ENCODE data around the gene DEPDC4.

The DEPDC4 gene

DNA sequence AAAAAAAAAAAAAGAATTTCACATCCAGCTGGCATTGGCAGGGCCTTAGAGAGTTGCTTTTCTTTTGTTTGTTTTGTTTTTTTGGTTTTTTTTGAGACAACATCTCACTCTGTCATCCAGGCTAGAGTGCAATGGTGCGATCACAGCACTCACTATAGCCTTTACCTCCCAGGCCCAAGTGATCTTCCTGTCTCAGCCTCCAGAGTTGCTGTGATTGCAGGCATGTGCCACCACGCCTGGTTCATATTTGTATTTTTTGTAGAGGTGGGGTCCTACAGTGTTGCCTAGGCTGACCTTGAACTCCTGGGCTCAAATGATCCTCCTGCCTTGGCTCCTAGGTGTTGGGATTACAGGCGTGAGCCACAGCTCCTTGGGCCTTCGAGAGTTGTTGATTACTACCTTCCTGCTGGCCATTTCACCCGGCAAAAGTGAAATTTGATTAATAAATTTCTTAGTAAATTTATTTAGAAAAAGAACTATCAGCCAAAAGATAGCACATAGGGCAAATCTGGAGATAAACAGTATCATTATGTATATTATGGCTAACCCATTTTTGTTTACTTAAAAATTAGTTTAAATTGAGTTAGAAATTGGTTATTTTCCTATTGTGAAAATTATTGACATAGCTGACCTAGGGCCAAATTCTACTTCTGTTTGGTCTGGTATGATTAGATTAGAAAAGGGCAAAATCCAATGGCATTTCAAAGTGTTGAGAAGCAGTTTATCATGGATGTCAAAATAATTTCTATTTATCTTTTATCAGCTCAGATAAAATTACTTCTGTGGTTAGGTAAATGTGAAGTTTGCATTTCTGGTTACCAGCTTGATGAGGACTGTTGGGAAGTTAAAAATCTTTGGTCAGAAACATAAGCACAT, 53.6 kb downstream of the DEPDC4 start:
- peaks cover 7% of the 10 kb centered on the region for H3K36me3 ChIP-seq (ENCODE audit: insufficient read depth, low read length)
- no peak overlapping the region for H3K9ac ChIP-seq (ENCODE audit: low read depth, low read length)
- no peaks in the 10 kb centered on the region for H3K4me1 ChIP-seq (ENCODE audit: insufficient read depth, low read length)
- H3K9me3 ChIP-seq (ENCODE audit: control insufficient read depth, insufficient read depth, low read length) = no peaks in the 10 kb centered on the region

DNA sequence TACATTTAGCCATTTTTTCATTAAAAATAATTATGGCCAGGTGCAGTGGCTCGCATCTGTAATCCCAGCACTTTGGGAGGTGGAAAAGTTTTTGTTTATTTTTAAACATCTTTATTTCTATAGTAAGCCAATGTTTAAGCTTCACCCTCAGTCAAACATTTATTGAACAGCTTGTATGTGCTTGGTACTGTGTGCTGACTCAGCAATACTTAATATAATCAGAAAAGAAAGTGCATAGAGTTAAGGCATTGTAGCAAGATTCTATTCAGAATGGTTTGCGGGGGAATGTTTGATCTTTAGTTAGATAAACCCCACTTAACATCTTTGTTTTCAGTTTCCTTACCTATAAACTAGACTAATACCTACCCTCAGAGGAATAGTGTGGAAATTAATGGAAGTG, 55.2 kb downstream of the DEPDC4 start:
- Histone ChIP-seq H3K4me1 (ENCODE audit: insufficient read depth, low read length) (no peaks in the 10 kb centered on the region), H3K9me3 (ENCODE audit: control insufficient read depth, insufficient read depth, low read length) (no peaks in the 10 kb centered on the region), H3K9ac (ENCODE audit: low read depth, low read length) (no peak overlapping the region), H3K36me3 (ENCODE audit: insufficient read depth, low read length) (peaks cover 9% of the 10 kb centered on the region)

- Histone ChIP-seq H3K4me1 (ENCODE audit: insufficient read depth, low read length) (no peaks in the 10 kb centered on the region), H3K36me3 (ENCODE audit: insufficient read depth, low read length) (peaks cover 9% of the 10 kb centered on the region), H3K9ac (ENCODE audit: low read depth, low read length) (no peak overlapping the region), H3K9me3 (ENCODE audit: control insufficient read depth, insufficient read depth, low read length) (no peaks in the 10 kb centered on the region)
These were observed 58.0 kb downstream of the DEPDC4 start for GRCh38 chr12:100208834-100209233.

DNA sequence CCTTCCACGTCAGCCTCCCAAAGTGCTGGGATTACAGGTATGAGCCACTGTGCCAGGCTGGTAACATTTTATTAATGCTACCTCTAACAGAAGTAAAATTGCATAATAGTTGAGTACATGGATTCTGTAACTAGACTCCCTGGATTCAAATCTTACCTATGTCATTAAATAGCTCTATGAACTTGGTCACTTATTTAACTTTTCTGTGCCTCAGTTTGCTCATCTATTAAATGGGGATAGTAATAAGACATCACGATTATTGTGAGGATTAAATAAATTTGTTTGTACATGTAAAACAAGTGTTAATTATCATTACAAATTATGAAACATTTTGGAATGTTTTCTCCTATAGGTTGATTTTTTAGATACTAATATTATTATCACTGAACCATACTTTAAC, 59.6 kb downstream of the DEPDC4 start:
- no peaks in the 10 kb centered on the region for H3K4me1 ChIP-seq (ENCODE audit: insufficient read depth, low read length)
- no peak overlapping the region for H3K9ac ChIP-seq (ENCODE audit: low read depth, low read length)
- H3K36me3 ChIP-seq (ENCODE audit: insufficient read depth, low read length) = peaks cover 9% of the 10 kb centered on the region
- H3K9me3 ChIP-seq (ENCODE audit: control insufficient read depth, insufficient read depth, low read length) = no peaks in the 10 kb centered on the region

DNA sequence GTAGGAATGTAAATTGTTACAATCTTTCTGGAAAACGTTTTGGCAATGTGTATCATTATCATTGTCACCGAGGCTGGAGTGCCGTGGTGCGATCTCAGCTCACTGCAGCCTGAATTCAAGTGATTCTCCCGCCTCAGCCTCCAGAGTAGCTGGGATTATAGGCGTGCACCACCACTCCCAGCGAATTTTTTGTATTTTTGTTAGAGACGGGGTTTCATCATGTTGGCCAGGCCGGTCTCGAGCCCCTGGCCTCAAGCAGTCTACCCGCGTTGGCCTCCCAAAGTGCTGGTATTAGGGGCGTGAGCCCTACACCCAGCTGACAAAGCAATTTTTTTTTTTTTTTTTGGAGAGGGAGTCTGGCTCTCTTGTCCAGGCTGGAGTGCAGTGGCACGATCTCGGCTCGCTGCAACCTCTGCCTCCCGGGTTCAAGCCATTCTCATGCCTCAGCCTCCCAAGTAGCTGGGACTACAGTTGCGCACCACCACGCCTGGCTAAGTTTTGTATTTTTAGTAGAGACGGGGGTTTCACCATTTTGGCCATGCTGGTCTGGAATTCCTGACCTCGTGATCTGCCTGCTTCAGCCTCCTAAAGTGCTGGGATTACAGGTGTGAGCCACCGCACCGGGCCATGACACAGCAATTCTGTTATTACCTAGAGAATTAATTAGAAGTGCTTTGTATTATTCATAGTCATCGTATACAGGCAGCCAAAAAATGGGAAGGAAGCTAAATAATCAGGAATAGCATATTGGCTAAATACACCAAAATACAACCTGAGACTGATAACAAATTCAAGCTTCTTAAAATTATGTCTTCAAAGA, 65.1 kb downstream of the DEPDC4 start:
- Histone ChIP-seq H3K9me3 (ENCODE audit: control insufficient read depth, insufficient read depth, low read length) (no peaks in the 10 kb centered on the region), H3K4me1 (ENCODE audit: insufficient read depth, low read length) (no peaks in the 10 kb centered on the region), H3K9ac (ENCODE audit: low read depth, low read length) (peak overlapping the region; percentile 73), H3K36me3 (ENCODE audit: insufficient read depth, low read length) (no peaks in the 10 kb centered on the region)

DNA sequence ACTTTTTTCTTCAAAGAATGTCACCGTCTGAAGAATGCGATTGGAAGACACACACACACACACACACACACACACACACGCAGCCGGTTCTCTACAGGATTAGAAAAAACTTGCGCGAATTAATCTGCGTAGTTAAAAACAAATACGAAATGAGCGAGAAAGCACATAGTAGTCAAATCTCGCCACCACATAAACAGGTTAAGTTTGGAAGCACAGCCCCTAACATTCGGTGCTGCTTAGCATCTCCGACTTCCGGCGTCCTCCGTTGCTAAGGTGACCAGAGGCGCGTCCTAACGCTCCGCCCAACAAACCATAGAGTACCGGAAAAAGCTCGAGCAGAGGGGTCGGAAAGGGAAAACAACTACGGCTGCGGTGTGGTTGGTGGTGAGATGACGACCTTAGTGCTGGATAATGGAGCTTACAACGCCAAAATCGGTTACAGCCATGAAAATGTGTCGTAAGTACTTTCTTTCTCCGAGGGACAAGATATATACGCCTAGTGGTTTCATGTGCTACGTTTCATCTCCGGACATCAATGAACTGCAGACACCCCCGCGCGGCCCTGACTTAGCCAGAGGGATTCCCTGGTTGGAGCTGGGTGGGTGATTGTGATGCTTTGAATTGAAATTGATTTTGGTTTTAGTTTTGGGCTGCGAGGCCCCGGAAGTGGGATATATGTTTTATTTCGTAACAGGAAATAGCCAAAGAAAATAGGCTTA, 66.3 kb downstream of the DEPDC4 start, which contains the start of gene ACTR6:
TSS of gene ACTR6 (plus strand) at position 353 of the 719 bp plus-strand sequence. CDS start at position 390, 37 bp downstream.
- H3K4me1 ChIP-seq (ENCODE audit: insufficient read depth, low read length) = no peaks in the 10 kb centered on the region
- H3K36me3 ChIP-seq (ENCODE audit: insufficient read depth, low read length) = no peaks in the 10 kb centered on the region
- H3K9me3 ChIP-seq (ENCODE audit: control insufficient read depth, insufficient read depth, low read length) = no peaks in the 10 kb centered on the region
- peak within 1 kb of the TSS; percentile 73 for H3K9ac ChIP-seq (ENCODE audit: low read depth, low read length)

GRCh38 chr12:100199347-100200149, 67.3 kb downstream of the DEPDC4 start:
- no peaks in the 10 kb centered on the region for H3K36me3 ChIP-seq (ENCODE audit: insufficient read depth, low read length)
- peak overlapping the region; percentile 73 for H3K9ac ChIP-seq (ENCODE audit: low read depth, low read length)
- no peaks in the 10 kb centered on the region for H3K4me1 ChIP-seq (ENCODE audit: insufficient read depth, low read length)
- no peaks in the 10 kb centered on the region for H3K9me3 ChIP-seq (ENCODE audit: control insufficient read depth, insufficient read depth, low read length)

DNA sequence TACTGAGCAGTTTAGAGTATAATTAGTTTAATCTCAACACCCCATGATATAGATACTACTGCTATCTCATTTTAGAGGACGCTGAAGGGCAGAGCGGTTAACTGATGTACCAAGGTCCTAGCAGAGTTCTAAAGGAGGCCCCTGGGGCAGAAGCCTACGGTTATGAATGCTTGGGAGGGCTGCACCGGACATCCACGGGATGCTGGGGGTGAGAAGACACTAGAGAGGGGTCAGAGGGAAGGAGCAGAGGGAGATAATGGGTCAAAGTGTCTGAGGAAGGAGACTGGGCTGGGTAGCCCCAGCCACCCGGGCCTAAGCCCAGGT, 67.9 kb downstream of the DEPDC4 start:
- no peaks in the 10 kb centered on the region for H3K9me3 ChIP-seq (ENCODE audit: control insufficient read depth, insufficient read depth, low read length)
- H3K4me1 ChIP-seq (ENCODE audit: insufficient read depth, low read length) = no peaks in the 10 kb centered on the region
- H3K36me3 ChIP-seq (ENCODE audit: insufficient read depth, low read length) = no peaks in the 10 kb centered on the region
- H3K9ac ChIP-seq (ENCODE audit: low read depth, low read length) = peak overlapping the region; percentile 73

- Histone ChIP-seq H3K9me3 (ENCODE audit: control insufficient read depth, insufficient read depth, low read length) (no peaks in the 10 kb centered on the region), H3K9ac (ENCODE audit: low read depth, low read length) (no peak overlapping the region), H3K4me1 (ENCODE audit: insufficient read depth, low read length) (no peaks in the 10 kb centered on the region), H3K36me3 (ENCODE audit: insufficient read depth, low read length) (no peaks in the 10 kb centered on the region)
These were observed 69.4 kb downstream of the DEPDC4 start for GRCh38 chr12:100197486-100197885.

DNA sequence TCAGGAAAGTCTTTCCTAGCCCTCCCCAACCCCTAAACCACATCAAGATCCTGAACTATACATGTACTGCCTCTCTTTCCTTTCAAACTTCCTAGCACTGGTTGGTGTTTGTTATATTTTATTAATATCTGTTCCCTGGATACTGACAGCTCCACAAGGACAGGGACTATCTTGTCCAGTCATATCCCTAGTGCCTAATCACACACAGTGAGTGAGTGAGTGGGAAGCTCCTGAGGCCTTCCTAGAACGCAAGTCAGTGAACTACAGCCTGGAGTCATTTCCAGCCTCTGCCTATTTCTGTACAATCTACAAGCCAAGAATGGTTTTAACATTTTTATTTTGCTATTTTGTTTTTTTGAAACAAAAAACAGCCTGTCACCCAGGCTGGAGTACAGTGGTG, 73.8 kb downstream of the DEPDC4 start:
- H3K4me1 ChIP-seq (ENCODE audit: insufficient read depth, low read length) = no peaks in the 10 kb centered on the region
- H3K9ac ChIP-seq (ENCODE audit: low read depth, low read length) = no peak overlapping the region
- H3K36me3 ChIP-seq (ENCODE audit: insufficient read depth, low read length) = no peaks in the 10 kb centered on the region
- no peaks in the 10 kb centered on the region for H3K9me3 ChIP-seq (ENCODE audit: control insufficient read depth, insufficient read depth, low read length)

Measured in ES-I3 (cell line).